ENCODE measurements around the gene OSCP1.

Gene OSCP1

GRCh38 chr1:36400825-36401601, 49.2 kb downstream of the OSCP1 start:
- DNase-seq: peak; percentile 7

- no peak for DNase-seq
Measured at GRCh38 chr1:36400514-36400824, 49.8 kb downstream of the OSCP1 start.

GRCh38 chr1:36398370-36398977, 51.8 kb downstream of the OSCP1 start:
- DNase-seq: no peak

GRCh38 chr1:36397378-36398230, 52.6 kb downstream of the OSCP1 start, which contains the start of gene LSM10:
LSM10 (minus strand) TSS chr1:36397908; CDS start chr1:36394129, 3,779 bp downstream.
- DNase-seq: peak; percentile 84

- peak; percentile 17 for DNase-seq
Measured at GRCh38 chr1:36397083-36397377, 53.2 kb downstream of the OSCP1 start.

- DNase-seq: no peak
Measured at GRCh38 chr1:36396359-36396758, 53.9 kb downstream of the OSCP1 start.

- DNase-seq: no peak
Measured at GRCh38 chr1:36393686-36394085, 56.6 kb downstream of the OSCP1 start.

- no peak for DNase-seq
Measured at GRCh38 chr1:36392836-36393235, 57.4 kb downstream of the OSCP1 start.

GRCh38 chr1:36391271-36391670, 59.0 kb downstream of the OSCP1 start:
- no peak for DNase-seq

- DNase-seq: no peak
Measured at GRCh38 chr1:36390411-36390810, 59.8 kb downstream of the OSCP1 start.

- no peak for DNase-seq
Measured at GRCh38 chr1:36389999-36390398, 60.3 kb downstream of the OSCP1 start.

- DNase-seq: no peak
Measured at GRCh38 chr1:36389261-36389660, 61.0 kb downstream of the OSCP1 start.

- no peak for DNase-seq
Measured at GRCh38 chr1:36387141-36387949, 62.9 kb downstream of the OSCP1 start.

- DNase-seq: peak; percentile 88
Measured at GRCh38 chr1:36386265-36387140, 63.7 kb downstream of the OSCP1 start.

- DNase-seq: peak; percentile 98
Measured at GRCh38 chr1:36385410-36386264, 64.6 kb downstream of the OSCP1 start, which contains the start of gene STK40. STK40 (minus strand) TSS chr1:36385924; CDS start chr1:36361332, 24,592 bp downstream.

- no peak for DNase-seq
Measured at GRCh38 chr1:36384542-36385409, 65.5 kb downstream of the OSCP1 start.

GRCh38 chr1:36383240-36383639, 67.0 kb downstream of the OSCP1 start:
- no peak for DNase-seq

- no peak for DNase-seq
Measured at GRCh38 chr1:36382669-36383068, 67.6 kb downstream of the OSCP1 start.

- DNase-seq: no peak
Measured at GRCh38 chr1:36382231-36382630, 68.0 kb downstream of the OSCP1 start.

- no peak for DNase-seq
Measured at GRCh38 chr1:36381405-36381804, 68.8 kb downstream of the OSCP1 start.
